WI38 (cell line): ENCODE measurements around the gene CHST4.

ENCODE experiments used
- H3K4me3 ChIP-seq: 2 replicates; pipeline ENCODE4 v1.5.1; 2011; ENCODE audit warnings: low read depth, mild to moderate bottlenecking, control low read depth, low read length
- CTCF ChIP-seq: IDR thresholded peaks from 2 replicates; pipeline ENCODE4 v1.5.1; 2012; ENCODE audit warnings: low read depth, mild to moderate bottlenecking, control low read depth, low read length

The CHST4 gene

GRCh38 chr16:71562552-71562951 lies 36.3 kb downstream of the CHST4 start:
- no peak overlapping the region for H3K4me3 ChIP-seq
- TF ChIP-seq CTCF = no peak

- TF ChIP-seq CTCF = no peak
- H3K4me3 ChIP-seq = peak overlapping the region; percentile 68
These were observed 38.2 kb downstream of the CHST4 start for GRCh38 chr16:71564335-71564967.

GRCh38 chr16:71565812-71566700 lies 39.8 kb downstream of the CHST4 start:
- peak overlapping the region; percentile 68 for H3K4me3 ChIP-seq

GRCh38 chr16:71567931-71568330 lies 41.7 kb downstream of the CHST4 start:
- TF ChIP-seq CTCF = no peak
- no peak overlapping the region for H3K4me3 ChIP-seq

More at GRCh38 chr16:71565812-71566700, 39.8 kb downstream of the CHST4 start:
- TF ChIP-seq CTCF = no peak

- no peak for TF ChIP-seq CTCF
- no peak overlapping the region for H3K4me3 ChIP-seq
These were observed 42.3 kb downstream of the CHST4 start for GRCh38 chr16:71568551-71568950.

- TF ChIP-seq CTCF = no peak
These were observed 43.4 kb downstream of the CHST4 start for GRCh38 chr16:71569621-71570020.

GRCh38 chr16:71570144-71570543 lies 43.9 kb downstream of the CHST4 start:
- no peak overlapping the region for H3K4me3 ChIP-seq
- no peak for TF ChIP-seq CTCF

More at GRCh38 chr16:71569621-71570020, 43.4 kb downstream of the CHST4 start:
- H3K4me3 ChIP-seq = no peak overlapping the region
